ENCODE results near the gene IGFN1.

The IGFN1 gene

DNA sequence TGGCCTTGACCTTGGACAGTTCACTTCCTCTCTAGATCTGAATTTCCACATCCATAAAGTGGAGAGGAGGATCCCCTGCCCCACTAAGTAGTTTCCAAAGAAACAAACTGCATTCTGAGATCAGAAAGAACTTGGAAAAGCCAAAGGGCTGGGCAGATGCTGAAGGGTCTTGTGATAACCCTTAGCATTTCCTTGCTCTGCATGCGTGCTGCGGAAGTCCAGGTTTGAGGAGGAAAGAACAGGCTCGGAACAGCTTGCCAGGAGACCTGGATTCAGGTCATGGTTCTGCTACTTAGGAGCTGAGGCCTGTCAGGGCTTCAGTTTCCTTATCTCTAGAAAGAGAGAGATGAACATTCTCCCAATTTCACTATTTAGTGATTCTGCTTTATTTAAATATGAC lies 27.2 kb downstream of the IGFN1 start:
- H3K36me3 Mint-ChIP-seq (ENCODE audit: low read depth), result no peaks in the 10 kb centered on the region
- no peak for DNase-seq
- no peaks in the 10 kb centered on the region for H3K9me3 Mint-ChIP-seq
- H3K4me3 Mint-ChIP-seq, result no peak overlapping the region
- peaks cover 29% of the 10 kb centered on the region for H3K27me3 Mint-ChIP-seq (ENCODE audit: low read depth, poor library complexity)
- TF ChIP-seq, protein P1, sequence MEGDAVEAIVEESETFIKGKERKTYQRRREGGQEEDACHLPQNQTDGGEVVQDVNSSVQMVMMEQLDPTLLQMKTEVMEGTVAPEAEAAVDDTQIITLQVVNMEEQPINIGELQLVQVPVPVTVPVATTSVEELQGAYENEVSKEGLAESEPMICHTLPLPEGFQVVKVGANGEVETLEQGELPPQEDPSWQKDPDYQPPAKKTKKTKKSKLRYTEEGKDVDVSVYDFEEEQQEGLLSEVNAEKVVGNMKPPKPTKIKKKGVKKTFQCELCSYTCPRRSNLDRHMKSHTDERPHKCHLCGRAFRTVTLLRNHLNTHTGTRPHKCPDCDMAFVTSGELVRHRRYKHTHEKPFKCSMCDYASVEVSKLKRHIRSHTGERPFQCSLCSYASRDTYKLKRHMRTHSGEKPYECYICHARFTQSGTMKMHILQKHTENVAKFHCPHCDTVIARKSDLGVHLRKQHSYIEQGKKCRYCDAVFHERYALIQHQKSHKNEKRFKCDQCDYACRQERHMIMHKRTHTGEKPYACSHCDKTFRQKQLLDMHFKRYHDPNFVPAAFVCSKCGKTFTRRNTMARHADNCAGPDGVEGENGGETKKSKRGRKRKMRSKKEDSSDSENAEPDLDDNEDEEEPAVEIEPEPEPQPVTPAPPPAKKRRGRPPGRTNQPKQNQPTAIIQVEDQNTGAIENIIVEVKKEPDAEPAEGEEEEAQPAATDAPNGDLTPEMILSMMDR (IDR thresholded peaks at IDR 0.05), result no peak
- H3K27ac Mint-ChIP-seq, result no peak overlapping the region
- H3K4me1 Mint-ChIP-seq, result peaks cover 13% of the 10 kb centered on the region

DNA sequence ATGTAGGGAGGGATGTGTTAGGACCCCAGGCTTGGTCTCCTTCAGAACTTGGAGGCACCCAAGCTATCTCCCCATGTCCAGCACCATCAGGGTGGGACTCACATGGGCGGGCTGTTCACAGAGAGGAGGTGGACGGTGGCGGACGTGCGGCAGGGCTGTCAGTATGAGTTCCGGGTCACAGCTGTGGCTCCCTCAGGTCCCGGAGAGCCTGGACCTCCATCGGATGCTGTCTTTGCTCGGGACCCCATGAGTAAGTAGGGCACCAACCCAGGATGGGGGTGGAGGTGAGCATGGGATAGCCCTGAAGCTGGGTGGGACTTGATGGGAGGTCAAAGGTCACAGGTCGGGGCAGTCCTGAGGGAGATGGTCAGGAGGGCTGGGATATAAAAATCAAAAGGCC lies 27.8 kb downstream of the IGFN1 start:
- Mint-ChIP-seq H3K36me3 (ENCODE audit: low read depth) (no peaks in the 10 kb centered on the region), H3K4me3 (no peak overlapping the region), H3K27ac (no peak overlapping the region), H3K4me1 (peaks cover 13% of the 10 kb centered on the region), H3K27me3 (ENCODE audit: low read depth, poor library complexity) (peaks cover 28% of the 10 kb centered on the region), H3K9me3 (no peaks in the 10 kb centered on the region)
- TF ChIP-seq, protein P1 (IDR thresholded peaks at IDR 0.05), result no peak
- DNase-seq, result no peak

DNA sequence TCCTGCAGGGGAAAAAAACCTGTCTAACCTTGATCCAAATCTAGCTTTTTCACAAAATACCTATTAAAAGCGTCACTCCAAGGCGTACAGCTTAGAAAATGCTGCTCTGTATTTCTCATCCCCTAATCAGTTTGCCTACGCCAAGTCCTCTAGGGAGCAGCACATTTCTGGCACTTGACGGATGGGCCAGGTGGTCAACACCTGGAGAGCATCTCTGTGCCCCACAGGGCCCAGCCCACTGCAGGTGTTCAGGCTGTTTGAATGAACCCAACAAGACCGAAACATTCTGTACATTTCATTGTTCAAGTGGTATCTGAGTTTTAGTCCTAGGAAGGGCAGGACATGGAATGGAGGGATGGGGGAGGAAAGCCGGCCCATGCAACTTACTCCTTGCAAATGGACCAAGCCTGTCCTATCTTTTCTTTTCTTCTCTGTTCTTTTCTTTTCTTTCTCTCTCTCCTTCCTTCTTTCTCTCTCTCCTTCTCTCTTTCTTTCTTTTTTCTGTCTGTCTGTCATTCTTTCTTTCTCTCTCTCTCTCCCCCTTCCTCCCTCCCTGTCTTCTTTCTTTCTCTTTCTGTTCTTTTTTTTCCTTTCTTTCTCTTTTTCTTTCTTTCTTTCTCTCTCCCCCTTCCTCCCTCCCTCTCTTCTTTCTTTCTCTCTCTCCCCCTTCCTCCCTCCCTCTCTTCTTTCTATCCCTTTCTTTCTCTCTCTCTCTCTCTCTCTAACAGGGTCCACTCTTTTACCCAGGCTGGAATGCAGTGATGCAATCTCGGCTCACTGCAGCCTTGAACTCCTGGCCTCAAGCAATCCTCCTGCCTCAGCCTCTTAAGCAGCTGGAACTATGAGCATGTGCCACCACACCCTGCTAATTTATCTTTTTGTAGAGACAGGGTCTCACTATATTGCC lies 29.1 kb downstream of the IGFN1 start:
- DNase-seq, result no peak
- Mint-ChIP-seq H3K36me3 (ENCODE audit: low read depth) (no peaks in the 10 kb centered on the region), H3K4me1 (peaks cover 18% of the 10 kb centered on the region), H3K9me3 (no peaks in the 10 kb centered on the region), H3K27ac (no peak overlapping the region), H3K27me3 (ENCODE audit: low read depth, poor library complexity) (peaks cover 28% of the 10 kb centered on the region), H3K4me3 (no peak overlapping the region)
- TF ChIP-seq, protein P1 (IDR thresholded peaks at IDR 0.05), result no peak

DNA sequence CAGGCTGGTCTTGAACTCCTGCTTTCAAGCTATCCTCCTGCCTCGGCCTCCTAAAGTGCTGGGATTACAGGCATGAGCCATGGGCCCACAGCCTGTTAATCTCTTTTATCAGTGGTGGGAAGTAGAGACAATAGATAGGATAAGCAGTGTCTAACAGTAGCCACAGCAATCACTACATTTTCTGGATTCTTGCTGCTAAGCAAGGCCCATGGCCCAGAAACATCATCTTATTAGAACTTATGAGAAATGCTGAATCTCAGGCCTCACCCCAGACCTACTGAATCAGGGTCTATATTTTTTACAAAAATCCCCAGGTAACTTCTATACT lies 29.7 kb downstream of the IGFN1 start:
- no peak overlapping the region for H3K27ac Mint-ChIP-seq
- H3K36me3 Mint-ChIP-seq (ENCODE audit: low read depth), result no peaks in the 10 kb centered on the region

DNA sequence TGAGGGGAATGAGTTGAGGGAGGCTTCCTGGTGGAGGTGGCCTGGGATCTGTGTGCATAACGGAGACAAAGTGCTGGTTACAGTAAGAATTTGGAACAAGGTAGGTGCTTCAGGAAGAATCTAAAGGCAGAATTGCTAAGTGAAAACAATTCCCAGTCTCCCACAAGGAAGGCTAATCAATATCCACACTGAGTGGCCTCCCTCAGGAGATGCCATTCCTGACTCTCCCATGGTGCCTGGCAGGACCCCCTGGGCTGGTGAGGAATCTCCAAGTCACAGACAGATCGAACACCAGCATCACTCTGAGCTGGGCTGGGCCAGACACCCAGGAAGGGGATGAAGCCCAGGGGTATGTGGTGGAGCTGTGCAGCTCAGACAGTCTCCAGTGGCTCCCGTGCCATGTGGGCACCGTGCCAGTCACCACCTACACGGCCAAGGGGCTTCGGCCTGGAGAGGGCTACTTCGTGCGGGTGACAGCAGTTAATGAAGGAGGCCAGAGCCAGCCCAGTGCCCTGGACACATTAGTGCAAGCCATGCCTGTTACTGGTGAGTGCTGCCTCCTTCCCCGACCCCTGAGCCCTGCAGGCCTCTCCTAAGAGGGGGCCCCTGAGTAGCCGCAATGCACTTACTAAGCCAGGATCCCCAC lies 30.7 kb downstream of the IGFN1 start:
- no peak for DNase-seq
- no peak overlapping the region for H3K4me3 Mint-ChIP-seq
- peaks cover 31% of the 10 kb centered on the region for H3K27me3 Mint-ChIP-seq (ENCODE audit: low read depth, poor library complexity)
- TF ChIP-seq, protein P1 (IDR thresholded peaks at IDR 0.05), result no peak
- H3K4me1 Mint-ChIP-seq, result peaks cover 14% of the 10 kb centered on the region
- H3K36me3 Mint-ChIP-seq (ENCODE audit: low read depth), result no peaks in the 10 kb centered on the region
- no peaks in the 10 kb centered on the region for H3K9me3 Mint-ChIP-seq
- H3K27ac Mint-ChIP-seq, result no peak overlapping the region

More for the DNA sequence above, 29.7 kb downstream of the IGFN1 start:
- Mint-ChIP-seq H3K27me3 (ENCODE audit: low read depth, poor library complexity) (peaks cover 28% of the 10 kb centered on the region), H3K4me3 (no peak overlapping the region), H3K9me3 (no peaks in the 10 kb centered on the region), H3K4me1 (peaks cover 15% of the 10 kb centered on the region)
- DNase-seq, result no peak
- TF ChIP-seq, protein P1 (IDR thresholded peaks at IDR 0.05), result no peak
